ENCODE measurements around the gene LMOD2. TPM values are rescaled to one million over a fixed set of nuclear protein-coding genes. Genes with fewer than 3 reads are reported as not detected.

LMOD2 gene
- total and polyA plus RNA-seq, 10 of the 15 experiments (the other 5 are each of a cell fraction or from before 2014, with no cell fraction given), result not detected

DNA sequence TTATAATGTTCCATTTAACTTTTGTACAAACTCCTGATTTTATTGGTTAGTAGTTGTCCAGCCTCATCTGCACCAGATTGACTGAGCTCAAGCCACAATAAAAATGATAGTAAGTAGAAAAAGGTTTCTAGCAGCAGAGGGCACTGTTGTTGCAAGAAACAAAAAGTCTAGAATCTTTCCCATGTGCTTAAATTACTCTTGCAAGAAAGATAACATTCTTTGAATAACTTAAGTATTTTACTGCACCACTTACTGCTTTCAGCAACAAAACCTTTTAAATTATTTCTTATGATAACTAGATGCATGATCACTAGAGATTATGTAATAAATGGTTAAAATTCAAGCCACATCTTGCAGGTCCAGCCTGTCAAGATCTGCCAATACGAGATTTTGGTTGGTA lies 27.0 kb downstream of the LMOD2 start (continued):
- TF ChIP-seq ZNF384 (IDR thresholded peaks at IDR 0.05; ENCODE audit: borderline replicate concordance, low read depth, low read length), result no peak
- no peak for TF ChIP-seq BHLHE40 (IDR thresholded peaks at IDR 0.05; ENCODE audit: borderline replicate concordance in 1 of 2, low read depth in 2 of 2, low read length in 1 of 2)

DNA sequence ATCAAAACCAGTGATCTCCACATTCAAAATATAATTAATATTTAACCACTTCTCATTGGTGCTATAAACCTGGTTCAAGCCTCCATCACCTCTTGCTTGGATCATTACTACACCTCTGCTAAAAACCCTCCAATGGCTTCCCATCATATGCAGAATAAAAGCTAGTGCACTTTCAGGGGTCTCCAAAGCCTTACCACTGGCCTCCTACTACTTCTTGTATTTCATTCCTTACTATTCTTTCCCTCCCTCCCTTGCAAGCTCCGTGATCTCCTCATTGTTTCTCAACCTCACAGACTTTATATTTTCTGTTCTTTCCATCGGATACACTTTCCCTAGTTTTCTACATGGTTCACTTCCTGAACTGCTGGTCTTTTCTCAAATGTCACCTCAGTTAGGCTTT lies 31.5 kb downstream of the LMOD2 start:
- Histone ChIP-seq H2AFZ (ENCODE audit: control insufficient read depth, low read depth, low read length) (no peak overlapping the region), H3K27ac (ENCODE audit: control insufficient read depth, insufficient read depth) (no peak overlapping the region), H3K9me3 (replicated peaks; ENCODE audit: control insufficient read depth, insufficient read depth, low read length) (no peaks in the 10 kb centered on the region), H3K9ac (ENCODE audit: control insufficient read depth, insufficient read depth, low read length) (no peak overlapping the region), H3K79me2 (ENCODE audit: control insufficient read depth, insufficient read depth, low read length) (no peaks in the 10 kb centered on the region), H3K36me3 (ENCODE audit: control insufficient read depth in 2 of 2, insufficient read depth in 2 of 2, low read length in 1 of 2) (peaks cover 0 to 19% of the 10 kb centered on the region in 2 experiments; a peak in 1 of 4 replicates), H3K27me3 (replicated peaks in 1 of 2; ENCODE audit: control insufficient read depth in 2 of 2, insufficient read depth in 2 of 2, low read length in 1 of 2) (no peaks in the 10 kb centered on the region), H3K4me2 (ENCODE audit: control insufficient read depth, insufficient read depth) (no peak overlapping the region), H3K4me3 (no peak overlapping the region), H4K20me1 (ENCODE audit: control insufficient read depth, insufficient read depth) (no peaks in the 10 kb centered on the region), H3K4me1 (ENCODE audit: control insufficient read depth, insufficient read depth, low read length) (no peaks in the 10 kb centered on the region)
- BruUV-seq (replicated peaks), result no TSS peak
- WGBS (ENCODE audit: insufficient coverage, insufficient replicate concordance, low lambda C conversion rate, missing lambda C conversion rate), result 100% methylated on average over 2 of the region's 2 CpGs
- ChIA-PET CTCF (interaction anchor here (1.1 to 1.7 kb wide), 2 partner anchors 111 to 178 kb away, joined by 5 read pairs; no protein-coding TSS in a partner anchor), SMC1A (ENCODE audit: uncharacterized antibody, unreplicated experiment) (no interaction called here), RAD21 (ENCODE audit: unreplicated experiment) (interaction anchor here (1.2 kb wide), 1 partner anchor 193 kb away, joined by 3 read pairs; no protein-coding TSS in a partner anchor), POLR2A (no interaction called here)
- no peak for TF ChIP-seq RAD21 (IDR thresholded peaks at IDR 0.05; ENCODE audit: insufficient read depth, low read depth, low read length)
- no peak for TF ChIP-seq SREBF2 (IDR thresholded peaks at IDR 0.05; ENCODE audit: low read length)
- TF ChIP-seq, protein P1, sequence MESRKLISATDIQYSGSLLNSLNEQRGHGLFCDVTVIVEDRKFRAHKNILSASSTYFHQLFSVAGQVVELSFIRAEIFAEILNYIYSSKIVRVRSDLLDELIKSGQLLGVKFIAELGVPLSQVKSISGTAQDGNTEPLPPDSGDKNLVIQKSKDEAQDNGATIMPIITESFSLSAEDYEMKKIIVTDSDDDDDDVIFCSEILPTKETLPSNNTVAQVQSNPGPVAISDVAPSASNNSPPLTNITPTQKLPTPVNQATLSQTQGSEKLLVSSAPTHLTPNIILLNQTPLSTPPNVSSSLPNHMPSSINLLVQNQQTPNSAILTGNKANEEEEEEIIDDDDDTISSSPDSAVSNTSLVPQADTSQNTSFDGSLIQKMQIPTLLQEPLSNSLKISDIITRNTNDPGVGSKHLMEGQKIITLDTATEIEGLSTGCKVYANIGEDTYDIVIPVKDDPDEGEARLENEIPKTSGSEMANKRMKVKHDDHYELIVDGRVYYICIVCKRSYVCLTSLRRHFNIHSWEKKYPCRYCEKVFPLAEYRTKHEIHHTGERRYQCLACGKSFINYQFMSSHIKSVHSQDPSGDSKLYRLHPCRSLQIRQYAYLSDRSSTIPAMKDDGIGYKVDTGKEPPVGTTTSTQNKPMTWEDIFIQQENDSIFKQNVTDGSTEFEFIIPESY (IDR thresholded peaks at IDR 0.05), result no peak
- TF ChIP-seq KAT2A (conservative IDR thresholded peaks at IDR 0.05; ENCODE audit: control insufficient read depth, low read depth, low read length), result no peak
- TF ChIP-seq NR2C1 (IDR thresholded peaks at IDR 0.05), result no peak
- TF ChIP-seq, protein P2, sequence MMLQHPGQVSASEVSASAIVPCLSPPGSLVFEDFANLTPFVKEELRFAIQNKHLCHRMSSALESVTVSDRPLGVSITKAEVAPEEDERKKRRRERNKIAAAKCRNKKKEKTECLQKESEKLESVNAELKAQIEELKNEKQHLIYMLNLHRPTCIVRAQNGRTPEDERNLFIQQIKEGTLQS (IDR thresholded peaks at IDR 0.05; ENCODE audit: borderline replicate concordance, extremely low read depth, low read depth, low read length), result no peak
- no peak for ATAC-seq
- intact Hi-C loops (cut with micrococcal nuclease; ENCODE audit: unreplicated experiment), result no loop called here
- no peak for DNase-seq (ENCODE audit: low read depth, low spot score)
- FAIRE-seq, result no peak
- in situ Hi-C loops (cut with MboI), result loop anchor here (5.0 kb wide), 1 partner anchor 185 kb away; no protein-coding TSS in a partner anchor

Measured in GM12878 (cell line).